GM18517 (cell line): Measurements from ENCODE around the gene DHCR24.

Experiments used
- ATAC-seq: cut with Tn5 transposase; IDR thresholded peaks from one replicate; pipeline ENCODE4 v1.9.1; 2021; ENCODE audit warnings: mild to moderate bottlenecking, moderate library complexity; ENCODE audit not compliant: unreplicated experiment

DHCR24 gene

DNA sequence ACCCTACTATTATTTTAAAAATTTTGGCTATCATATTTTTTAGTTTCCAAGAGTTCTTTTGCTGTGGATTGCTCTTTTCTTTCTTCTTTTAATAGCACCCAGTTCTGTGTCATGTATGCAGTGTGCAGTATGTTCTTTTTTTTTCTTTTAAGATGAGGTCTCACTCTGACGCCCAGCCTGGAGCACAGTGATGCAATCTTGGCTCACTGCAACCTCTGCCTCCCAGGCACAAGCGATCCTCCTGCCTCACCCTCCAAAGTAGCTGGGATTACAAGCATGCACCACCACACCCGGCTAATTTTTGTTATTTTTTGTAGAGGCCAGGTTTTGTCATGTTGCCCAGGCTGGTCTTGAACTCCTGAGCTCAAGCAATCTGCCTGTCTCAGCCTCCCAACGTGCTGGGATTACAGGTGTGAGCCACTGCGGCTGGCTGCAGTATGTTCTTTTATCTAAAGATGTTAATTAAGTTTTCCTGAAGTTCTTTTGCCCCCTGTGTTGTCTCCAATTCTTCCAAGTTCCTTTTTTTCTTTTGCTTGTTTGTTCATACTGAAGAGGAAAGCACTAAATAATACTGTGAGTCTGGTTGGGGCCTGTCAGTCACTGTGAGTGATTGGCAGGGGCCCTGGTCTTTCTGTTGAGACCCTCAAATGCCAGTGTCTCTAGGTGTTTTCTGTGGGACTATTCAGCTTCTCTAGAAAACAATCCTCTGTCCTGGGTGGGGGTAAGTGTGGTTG, 68.4 kb downstream of the DHCR24 start:
- no peak for ATAC-seq

DNA sequence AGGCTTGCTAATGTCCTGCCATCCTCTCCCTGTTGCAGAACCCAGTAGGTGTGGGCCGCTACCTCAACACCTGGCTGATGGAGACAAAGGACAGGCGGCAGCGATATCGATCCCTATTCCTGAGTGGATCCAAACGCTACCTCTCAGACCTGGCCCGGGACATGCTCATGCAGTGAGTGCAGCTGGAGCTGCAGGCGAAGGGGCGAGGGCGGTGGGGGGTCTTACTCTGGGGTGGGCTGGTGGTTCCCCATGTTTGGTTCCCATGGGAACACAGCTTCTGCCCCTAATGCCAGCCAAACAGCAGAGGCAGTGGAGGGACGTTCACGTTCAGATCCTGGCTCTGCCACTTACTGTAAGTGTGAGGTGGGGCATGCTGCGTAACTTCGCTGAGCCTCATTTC, 70.0 kb downstream of the DHCR24 start:
- ATAC-seq: no peak

DNA sequence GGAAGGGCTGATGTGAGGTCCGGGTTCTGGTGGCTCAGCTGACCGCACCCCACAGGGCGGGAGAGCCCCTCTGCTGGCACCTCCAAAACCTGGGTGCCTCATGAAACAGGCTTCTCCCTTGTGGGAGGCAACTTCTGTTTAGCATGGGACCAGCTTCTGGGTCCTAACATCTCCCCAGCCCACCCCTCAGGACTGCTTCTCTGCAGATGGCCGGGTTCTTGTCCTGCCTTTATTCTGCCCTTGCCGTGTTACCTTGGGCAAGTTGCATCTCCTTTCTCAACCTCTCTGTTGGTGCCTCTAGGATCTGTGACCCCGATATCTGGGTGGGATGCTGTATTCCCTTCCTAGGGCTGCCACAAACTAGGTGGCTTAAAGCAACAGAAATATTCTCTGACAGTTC, 70.9 kb downstream of the DHCR24 start:
- ATAC-seq: no peak

DNA sequence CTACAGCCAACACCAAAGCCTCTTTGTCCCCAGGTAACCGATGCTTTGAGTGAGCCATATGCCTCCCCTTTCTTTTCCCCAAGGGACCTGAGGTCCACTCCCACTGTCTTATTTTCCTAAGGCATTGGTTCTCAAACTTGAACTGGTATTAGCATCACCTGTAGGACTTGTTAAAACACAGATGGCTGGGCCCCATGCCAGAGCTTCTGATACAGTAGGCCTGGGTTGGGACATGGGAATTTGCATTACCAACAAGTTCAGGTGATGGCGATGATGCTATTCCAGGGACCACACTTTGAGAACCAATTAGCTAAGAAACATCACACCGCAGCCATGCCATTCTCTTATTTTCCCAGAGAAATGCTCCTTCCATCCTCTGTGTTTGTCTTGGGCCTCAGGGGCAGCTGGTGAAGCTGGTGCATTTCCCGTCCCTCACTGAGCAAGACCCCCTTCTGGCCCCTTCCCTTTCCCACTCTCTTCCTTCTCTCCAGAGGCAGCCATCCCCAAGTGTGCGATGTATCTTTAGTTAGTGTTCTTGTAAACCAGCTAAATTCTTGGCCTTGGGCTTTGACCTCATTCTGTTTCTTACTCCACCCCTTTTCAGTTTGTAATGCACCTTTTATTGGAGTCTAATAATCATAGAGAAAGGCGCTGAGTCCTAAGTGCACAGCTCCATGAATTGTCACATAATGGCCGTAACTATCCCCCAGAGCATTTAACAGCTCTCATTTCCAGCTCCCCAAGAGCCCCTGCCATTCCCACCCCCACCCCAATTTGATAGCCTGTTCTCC, 71.7 kb downstream of the DHCR24 start:
- no peak for ATAC-seq

DNA sequence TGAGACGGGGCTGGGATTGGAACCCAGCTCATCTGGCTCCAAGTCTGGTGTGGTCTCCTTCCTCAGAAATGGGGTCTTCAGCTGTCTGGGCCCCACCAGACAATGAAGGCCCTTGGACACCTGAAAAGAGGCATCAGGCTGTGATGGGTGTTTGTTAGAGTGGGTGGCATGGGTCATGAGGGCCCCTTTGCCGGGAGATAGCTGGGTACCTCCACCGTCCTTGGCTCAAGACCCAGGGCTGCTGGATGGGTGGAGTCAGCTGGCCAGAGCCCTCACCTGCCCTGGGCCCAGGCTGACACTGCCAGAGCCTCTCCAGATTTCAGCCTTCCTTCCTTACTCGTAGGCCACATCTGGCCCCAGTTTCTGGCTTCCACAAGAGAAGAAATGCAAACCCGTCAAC, 72.4 kb downstream of the DHCR24 start:
- ATAC-seq: no peak

DNA sequence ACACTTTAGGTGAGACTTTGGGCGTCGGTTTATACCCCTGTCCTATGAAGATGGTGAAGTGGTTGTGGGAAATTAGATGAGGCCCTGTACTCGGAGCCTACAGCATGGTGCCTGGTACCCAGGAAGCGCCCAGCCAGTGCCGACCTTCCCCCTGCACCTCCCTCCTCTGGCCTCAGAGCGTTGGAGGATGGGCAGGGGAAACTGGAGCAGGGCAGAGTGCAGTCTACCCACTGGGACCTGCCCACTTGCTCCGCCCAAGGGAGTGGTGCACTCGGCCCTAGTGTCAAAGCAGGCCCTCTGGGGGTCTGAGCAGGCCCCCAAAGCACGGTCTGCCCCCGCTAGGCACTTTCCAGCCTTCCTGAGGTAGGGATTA, 72.9 kb downstream of the DHCR24 start:
- ATAC-seq: no peak

DNA sequence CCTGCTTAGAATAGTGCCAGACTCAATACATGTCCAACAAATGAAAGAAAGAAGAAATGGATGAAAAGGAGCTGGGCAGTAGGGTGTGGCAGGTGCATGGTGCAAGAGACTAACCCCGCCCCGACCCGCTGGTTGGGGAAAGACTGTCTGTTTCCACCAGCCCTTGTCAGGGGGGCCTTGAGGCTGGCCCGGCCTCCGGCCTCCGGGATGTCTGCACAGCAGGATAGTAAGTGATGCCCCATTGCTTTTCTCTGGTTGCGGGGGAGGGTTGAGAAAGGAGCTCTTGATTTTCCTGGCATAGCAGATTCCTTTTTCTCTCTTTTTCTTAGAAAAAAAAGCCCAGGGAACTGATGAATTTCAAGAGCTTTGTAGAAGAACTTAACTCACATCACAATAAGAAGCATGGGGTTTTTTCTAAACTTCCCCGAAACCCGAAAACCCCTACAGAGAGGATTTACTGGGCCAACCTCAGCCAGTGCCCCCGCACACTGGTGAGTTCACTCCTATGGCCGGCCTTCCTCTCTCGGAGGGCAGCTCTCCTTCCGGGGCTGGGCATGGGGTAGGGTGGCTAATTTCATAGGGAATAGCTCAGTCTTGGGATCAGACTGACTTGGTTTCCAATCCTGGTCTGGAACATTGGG, 73.4 kb downstream of the DHCR24 start:
- ATAC-seq: no peak

DNA sequence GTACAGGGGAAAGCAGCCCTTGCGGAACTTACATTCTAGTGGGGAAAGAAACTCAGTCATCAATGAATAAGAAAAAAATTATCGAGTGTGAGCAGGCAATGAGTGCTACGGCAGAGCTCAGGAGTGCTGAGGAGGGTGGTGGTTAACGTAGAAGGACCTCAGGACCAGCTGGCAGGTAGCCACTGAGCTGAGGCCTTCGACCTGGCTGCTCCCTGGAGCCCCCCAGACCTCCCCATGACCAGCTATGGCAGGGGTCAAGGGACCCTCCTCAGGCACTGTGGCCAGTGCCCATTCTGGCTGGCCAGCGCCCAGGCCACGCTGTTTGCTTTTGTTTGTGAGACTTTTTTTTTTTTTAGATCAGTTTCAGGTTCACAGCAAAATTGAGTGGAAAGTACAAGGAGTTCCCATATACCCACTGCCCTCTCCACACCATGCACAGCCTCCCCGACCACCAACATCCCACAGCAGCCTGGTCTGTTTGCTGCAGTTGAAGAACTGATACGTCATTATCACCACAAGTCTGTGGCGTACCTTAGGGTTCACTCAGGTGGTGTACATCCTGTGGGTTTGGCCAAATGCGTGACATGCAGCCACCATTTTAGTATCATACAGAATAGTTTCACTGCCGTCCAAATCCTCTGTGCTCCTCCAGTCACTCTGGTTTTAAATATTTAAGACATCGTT, 74.1 kb downstream of the DHCR24 start:
- ATAC-seq: no peak

DNA sequence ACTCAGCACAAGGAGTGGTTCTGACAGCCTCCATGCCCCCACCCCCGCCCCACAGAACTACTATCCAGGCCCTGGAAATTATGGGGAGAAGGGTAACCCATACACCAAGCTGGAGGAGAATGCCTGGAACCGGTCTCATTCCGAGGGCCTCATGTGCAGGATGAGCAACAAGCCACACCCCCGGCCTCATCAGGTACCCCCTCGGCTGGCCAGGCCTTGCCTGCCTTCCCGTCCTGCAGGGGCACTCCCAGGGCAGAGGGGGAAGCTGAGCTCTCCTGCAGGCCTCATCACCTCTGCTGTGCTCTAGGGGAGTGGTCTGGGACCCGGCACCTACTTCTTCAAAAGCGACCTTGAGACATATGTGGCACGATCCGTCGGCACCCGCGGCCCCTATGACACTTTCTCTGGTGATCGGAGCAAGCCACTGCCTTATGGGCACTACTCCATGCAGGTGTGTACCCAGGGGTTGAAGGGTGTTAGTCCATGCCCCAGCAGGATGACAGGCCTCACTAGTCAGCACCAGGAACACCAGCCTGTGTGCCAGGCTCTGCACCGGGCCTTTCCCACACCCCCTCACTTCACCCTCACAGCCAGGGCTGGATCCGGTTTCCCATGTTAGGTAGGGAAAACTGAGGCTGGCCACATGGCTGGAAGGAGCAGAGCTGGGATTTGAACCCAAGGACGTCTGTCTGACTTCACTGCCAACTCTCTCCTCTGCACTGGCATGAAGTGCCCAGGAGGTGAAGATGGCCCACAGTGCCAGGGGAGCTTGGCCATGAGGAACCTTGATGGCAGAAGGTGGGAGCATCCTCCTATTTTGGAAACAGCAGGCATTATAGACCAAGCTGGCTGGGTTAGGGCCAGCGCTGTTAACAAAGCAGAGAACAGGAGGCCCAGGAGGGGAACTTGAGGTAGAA, 75.0 kb downstream of the DHCR24 start:
- ATAC-seq: no peak

DNA sequence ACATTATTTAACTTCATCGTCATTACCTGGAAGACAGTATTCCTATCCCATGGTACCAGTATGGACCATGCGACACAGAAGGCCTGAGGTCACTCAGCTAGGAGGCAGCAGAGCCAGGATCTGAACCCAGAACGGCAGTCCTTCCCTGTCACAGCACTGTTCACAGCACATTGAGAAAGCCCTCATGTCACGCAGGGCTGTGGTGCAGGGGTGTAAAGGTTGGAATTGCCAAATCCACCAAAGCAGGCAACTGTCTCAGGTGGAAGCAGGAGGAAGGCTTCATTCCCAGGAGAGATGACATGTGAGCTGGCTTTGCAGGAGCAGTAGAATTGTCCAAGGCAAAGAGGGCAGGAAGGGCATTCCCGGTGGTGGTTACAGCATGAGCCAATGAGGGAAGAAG, 75.9 kb downstream of the DHCR24 start:
- no peak for ATAC-seq

DNA sequence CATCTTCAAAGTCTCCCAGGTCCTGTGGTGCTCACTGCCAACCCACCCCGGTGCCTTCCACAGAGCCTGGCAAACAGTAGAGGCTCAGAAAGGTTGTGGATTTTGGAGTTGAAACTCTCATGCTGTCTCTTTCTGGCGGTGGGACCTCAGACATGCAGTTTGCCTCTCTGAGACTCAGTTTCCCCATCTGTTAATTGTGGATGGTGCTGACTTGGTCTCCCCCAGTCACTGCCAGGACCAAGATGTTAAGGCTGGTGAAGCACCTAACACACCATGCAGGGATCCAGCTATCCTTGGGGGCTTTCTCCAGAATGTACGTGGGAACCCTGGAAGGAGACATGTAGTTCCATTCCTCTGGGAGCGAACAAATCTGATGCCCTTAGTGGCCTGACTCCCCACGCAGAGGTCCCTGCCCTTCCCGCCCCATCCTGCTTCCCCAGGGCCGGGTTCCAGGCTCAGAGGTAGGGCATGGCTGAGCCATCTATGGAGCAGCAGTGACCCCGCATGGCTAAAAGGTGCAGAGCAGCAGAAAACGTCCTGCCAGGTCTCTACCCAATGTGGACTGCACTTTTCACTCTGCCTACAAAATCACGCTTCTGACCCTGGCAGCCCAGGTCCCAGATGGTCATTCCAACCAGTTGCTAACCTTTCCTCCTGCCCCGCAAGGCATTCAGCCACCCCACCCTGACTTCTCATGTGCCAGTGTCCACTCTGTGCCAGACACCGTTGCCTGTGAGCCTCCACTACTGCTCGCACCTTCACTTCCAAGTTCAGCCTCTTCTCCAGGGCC, 76.6 kb downstream of the DHCR24 start:
- ATAC-seq: no peak

DNA sequence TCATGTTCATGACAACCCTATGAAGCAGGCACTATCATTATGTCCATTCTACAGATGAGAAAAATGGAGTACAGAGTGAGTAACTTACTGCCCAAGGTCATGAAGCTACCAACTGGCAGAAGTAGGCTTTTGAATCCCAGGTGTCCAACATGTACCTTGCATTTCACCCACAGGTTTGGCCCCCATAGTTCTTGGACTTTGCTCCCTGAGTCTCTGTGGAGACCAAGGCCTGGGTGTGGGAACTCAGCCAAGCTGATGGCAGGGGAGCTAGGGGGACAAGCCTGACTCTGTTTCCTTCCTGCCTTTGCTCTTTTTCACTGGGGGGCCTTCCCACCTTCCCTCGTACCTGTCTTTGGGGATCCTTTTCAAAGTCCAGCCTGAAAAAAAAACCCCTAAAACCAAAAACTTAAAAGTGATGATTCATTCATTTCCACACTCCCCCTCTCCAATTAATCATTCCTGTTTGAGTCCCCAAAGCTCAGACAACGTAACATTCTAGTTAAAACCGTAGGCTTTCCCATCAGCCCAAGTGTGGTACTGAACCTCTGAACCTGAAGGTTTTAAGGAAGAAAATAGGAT, 77.4 kb downstream of the DHCR24 start:
- ATAC-seq: no peak

DNA sequence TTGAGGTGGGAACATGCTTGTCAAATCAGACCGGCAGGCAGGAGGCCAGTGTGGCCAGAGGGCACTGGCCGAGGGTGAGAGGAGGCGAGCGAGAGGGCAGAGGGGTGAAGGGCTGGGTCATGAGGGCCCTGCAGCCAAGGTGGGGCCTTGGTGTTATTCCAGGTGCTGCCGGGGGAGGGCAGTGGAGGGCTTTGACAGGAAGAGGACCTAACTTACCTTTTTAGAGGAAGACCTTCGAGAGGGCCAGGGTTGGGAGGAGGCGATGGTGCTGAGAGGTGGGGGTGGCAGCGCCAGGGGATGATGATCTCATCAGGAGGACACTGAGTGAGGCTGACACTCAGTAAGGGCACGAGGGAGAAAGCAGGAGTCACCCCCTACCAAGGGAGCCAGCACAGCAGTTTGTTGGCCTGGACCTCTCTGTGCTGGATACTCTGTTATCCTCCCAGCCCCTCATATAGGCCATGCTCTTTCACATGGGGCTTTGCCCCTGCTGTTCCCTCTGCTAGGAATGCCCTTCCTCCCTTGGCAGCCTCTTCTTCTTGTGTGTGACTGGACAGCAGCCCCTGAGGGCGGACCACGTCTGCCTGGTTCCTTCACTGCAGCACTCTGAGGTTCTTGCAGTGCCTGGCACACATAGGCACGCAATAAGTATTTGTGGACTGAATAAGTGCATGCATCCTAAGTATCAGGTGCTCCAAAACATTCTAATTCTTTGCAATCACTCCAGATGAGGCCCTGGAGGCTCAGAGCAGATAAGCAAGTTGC, 78.4 kb downstream of the DHCR24 start:
- no peak for ATAC-seq

DNA sequence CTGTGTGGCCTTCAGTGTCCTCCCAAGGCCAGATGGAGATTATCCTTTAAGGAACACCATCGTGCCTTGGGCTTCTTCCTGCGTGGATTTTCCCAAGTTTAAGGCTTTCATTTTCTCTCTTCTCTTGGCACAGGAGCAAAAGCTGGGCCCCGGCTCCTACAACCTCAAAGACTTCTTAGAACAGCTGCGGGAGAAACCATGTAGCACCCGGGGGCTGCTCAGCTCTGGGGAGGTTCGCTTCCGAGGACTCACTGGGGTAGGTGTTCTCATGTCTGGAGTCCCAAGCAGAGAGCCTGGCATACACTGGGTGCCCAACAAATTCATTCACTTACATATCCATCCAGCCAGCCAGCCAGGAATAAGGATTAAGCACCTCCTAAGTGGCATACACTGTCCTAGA, 79.2 kb downstream of the DHCR24 start:
- ATAC-seq: no peak

DNA sequence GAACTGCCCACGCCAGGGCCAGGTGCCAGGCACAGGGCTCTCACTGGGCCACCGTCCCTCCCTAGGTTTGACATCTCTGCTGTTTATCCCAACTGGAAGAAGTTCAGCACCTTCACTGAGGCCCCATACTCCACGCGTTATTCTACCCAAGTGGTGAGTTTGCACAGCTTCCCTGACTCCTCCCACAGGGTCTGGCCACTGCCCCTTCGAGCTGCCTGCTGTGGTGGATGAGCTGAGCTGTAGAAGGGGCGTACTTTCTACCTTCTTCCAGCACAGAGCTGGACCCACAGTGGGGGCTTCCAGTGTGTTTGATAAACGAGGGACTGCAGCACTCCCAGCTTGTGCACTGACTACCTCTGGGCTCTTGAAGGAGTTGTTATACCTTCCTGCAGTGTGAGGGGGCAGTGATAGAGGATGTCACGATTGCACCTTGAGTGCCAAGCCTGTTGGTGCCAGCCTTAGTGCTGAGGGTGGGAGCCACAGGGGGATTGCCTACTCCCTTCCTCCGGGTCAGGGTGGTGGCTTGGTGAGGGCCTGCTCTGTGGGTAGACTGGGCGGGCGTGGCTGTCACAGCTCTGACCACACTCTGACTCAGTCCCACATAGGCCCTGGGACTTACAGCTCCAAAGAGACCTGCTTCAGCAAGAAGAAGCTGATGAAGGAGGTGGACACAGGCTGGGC, 79.9 kb downstream of the DHCR24 start:
- ATAC-seq: no peak

DNA sequence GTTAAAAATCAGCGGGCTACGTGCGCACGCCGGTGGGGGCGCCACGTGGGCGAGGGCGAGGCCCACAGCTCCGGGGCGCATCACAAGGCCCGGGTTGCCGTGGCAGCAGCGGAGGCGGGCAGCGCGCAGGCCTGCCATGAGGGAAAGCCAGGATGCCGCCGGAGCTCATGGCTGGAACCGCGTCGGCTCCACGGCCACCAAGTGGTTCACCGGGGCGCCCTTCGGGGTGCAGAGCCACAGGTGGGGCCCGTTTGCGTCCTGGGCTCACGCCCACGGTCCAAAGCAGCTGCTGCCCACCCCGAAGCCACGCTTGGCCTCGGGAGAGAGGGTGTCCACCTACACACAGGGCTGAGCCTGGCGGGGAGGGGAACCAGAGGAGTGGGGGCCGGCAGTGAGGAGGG, 81.0 kb downstream of the DHCR24 start:
- no peak for ATAC-seq

DNA sequence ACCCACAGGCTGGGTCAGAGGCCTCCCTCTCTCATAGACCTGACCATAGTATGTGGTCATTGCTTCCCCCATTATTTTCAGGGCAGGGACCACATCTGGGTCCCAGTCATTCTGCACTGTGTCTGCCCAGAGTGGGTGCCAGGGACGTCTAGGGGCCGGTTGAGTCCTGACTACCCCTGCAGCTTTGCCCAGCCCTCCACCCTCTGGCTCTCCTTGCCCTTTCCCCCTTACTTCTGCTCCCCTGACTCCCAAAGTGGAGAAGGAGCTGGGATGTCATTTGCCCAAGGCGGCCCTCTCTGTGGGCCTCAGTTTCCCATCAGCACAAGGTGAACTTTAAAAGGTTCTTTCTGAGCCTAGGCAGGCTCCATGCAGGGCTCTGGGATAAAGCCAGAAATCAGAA, 81.5 kb downstream of the DHCR24 start:
- no peak for ATAC-seq
